Ovary (tissue), 9 donors: ENCODE measurements around the gene ITGA6. TPM values are rescaled to one million over a fixed set of nuclear protein-coding genes. Genes with fewer than 3 reads are reported as not detected.

Experiments used
- DNase-seq, 5 donors: peaks; one replicate each; pipeline ENCODE4 v3.0.0-alpha.2; 2019 to 2020
- H3K27ac ChIP-seq, 2 donors: fragments of 200-600 bp; one replicate each; pipeline versions ENCODE4 v1.5.1 to v1.8.0; 2019 to 2022
- H3K27me3 ChIP-seq: fragments of 200-600 bp; one replicate; pipeline ENCODE4 v1.8.0; 2022
- H3K36me3 ChIP-seq: fragments of 200-600 bp; sonication (generic); one replicate; pipeline ENCODE4 v1.5.1; 2019
- H3K4me1 ChIP-seq: one replicate; pipeline ENCODE4 v1.8.1; 2013; ENCODE audit warnings: mild to moderate bottlenecking, moderate library complexity; ENCODE audit not compliant: insufficient read depth
- H3K4me3 ChIP-seq: fragments of 200-600 bp; sonication (generic); one replicate; pipeline ENCODE4 v1.5.1; 2017
- H3K9me3 ChIP-seq, 2 donors: fragments of 200-600 bp in 1 of 2; sonication (generic) in 1 of 2; one replicate each; pipeline versions ENCODE4 v1.5.1 to v1.8.1; 2013 to 2019; ENCODE audit warnings: mild to moderate bottlenecking in 1 of 2, moderate library complexity in 1 of 2
- EP300 ChIP-seq: sonication (generic); formaldehyde crosslinking; IDR thresholded peaks from one replicate; pipeline ENCODE4 v1.6.1; 2017; ENCODE audit warnings: antibody characterized with exemption
- POLR2A ChIP-seq: fragments of 450-650 bp; IDR thresholded peaks from one replicate; pipeline ENCODE4 v1.6.1; 2017; ENCODE audit warnings: antibody characterized with exemption, mild to moderate bottlenecking, moderate library complexity
- WGBS, 3 donors: extraction: QIAGEN DNeasy Blood & Tissue Kit in 1 of 3; methylation state at CpG; one replicate each; pipeline versions ENCODE4 v1.1.5 to v1.1.7; 2013 to 2017; 5-methylcytosine and 5-hydroxymethylcytosine counted together
- intact Hi-C, 4 donors: fragments of 100-400 bp; cut with DNase I; formaldehyde crosslinking; loops; one replicate each; pipeline versions ENCODE4 v1.11.0 to v1.15.1; 2022 to 2023
- polyA plus RNA-seq, 2 donors: library from polyadenylated mRNA; stranded (reverse); fragments of 200-250 nt in 1 of 2; fragments of 350-450 nt in 1 of 2; fragmentation: Illumina TruSeq in 1 of 2; extraction: RNeasy Lipid Tissue Mini Kit (QIAGEN cat#74804) in 1 of 2; gene quantifications; one replicate each; pipeline ENCODE4 v1.2.3, GENCODE V29; 2013 to 2014
- total RNA-seq, 7 donors: library from RNA; depleted of rRNA in 2 of 7; stranded (reverse); fragments of >200 nt in 2 of 7; fragmentation: NEBNext Ultra II Directional in 3 of 7; extraction: Animal tissue kit (Norgen Biotek cat#: 25700) in 3 of 7; gene quantifications; one replicate each; pipeline versions ENCODE4 v1.1.0 to v1.2.4, GENCODE V29; 2016 to 2023
- TF ChIP-seq, protein P1 (sequence below), 3 donors: fragments of 450-650 bp in 2 of 3; fragments of 200-600 bp in 1 of 3; IDR thresholded peaks; one replicate each; pipeline versions ENCODE4 v1.5.1 to v1.8.0; 2016 to 2022; ENCODE audit warnings: antibody characterized with exemption in 3 of 3, mild to moderate bottlenecking in 1 of 3
- donor health status: DM: no; HTN: no; CAD: no; lungs with moderate emphysema.
- donor health status: DM: no; HTN: no; CAD: no.
- donor health status: Bipolar disorder and iron deficiency.
- donor health status: DM: yes; HTN: yes; CAD: no.
- donor health status: DM: no; HTN: no; CAD: no.
- donor health status: DM: yes; HTN: yes; CAD: no.

ITGA6 gene
- total and polyA plus RNA-seq, 9 donors = 8.4 to 51.6 (median 19.0) TPM

DNA sequence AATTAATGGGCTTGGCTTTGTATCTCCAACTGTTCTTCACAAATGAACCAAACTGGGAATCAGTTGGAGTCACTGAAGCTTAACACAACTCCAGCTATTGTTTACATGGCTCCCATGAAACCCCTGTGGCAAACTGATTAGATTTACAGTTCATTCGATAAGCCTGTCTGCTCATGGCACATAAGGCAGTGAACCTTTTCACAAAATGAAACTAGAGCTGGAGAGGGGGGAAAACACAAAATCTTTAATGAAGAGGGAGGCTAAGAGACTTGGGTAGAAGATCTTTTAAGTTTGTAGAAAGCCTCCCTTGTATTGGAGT lies 11.6 kb upstream of the ITGA6 start:
- TF ChIP-seq EP300 = no peak
- TF ChIP-seq, protein P1, sequence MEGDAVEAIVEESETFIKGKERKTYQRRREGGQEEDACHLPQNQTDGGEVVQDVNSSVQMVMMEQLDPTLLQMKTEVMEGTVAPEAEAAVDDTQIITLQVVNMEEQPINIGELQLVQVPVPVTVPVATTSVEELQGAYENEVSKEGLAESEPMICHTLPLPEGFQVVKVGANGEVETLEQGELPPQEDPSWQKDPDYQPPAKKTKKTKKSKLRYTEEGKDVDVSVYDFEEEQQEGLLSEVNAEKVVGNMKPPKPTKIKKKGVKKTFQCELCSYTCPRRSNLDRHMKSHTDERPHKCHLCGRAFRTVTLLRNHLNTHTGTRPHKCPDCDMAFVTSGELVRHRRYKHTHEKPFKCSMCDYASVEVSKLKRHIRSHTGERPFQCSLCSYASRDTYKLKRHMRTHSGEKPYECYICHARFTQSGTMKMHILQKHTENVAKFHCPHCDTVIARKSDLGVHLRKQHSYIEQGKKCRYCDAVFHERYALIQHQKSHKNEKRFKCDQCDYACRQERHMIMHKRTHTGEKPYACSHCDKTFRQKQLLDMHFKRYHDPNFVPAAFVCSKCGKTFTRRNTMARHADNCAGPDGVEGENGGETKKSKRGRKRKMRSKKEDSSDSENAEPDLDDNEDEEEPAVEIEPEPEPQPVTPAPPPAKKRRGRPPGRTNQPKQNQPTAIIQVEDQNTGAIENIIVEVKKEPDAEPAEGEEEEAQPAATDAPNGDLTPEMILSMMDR (IDR thresholded peaks at IDR 0.05) = no peak

DNA sequence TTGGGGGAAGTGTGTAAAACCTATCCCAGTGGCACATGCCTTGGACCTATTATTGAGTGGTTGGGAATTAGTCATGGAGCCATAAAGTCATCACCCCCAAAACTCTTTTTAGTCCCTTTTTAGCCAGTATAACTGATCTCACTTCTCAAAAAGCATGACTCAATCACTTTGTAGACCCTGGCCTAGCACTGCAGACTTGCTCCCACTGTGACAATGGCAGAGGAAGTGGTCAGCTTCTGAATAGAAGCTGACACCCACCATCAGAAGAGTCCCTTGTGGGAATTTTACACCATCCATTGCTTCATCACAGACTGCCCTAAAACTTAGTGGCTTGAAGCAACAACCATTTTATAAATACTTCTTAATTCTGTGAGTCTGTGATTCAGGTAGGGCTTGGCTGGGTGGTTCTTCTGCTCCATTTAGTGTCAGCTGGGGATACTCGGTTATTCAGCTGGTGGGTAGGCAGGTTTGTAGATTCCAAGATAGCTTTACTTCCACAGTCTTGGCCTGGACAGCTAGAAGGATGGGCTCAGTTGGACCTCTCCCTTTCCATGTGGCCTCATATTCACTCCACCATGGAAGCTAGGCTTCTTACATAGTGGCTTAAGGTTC lies 10.8 kb upstream of the ITGA6 start:
- no peaks in the 10 kb centered on the region for H3K36me3 ChIP-seq
- H3K27me3 ChIP-seq = no peaks in the 10 kb centered on the region
- 92 to 100% (median 100%) methylated on average over 1 of the region's 1 CpG for WGBS, 3 donors
- H3K4me3 ChIP-seq = no peak overlapping the region
- DNase-seq = no peak
- H3K4me1 ChIP-seq = no peaks in the 10 kb centered on the region
- H3K27ac ChIP-seq = no peak overlapping the region
- TF ChIP-seq POLR2A = no peak
- no peaks in the 10 kb centered on the region for H3K9me3 ChIP-seq
- intact Hi-C loops = no loop called here

More for the DNA sequence above, 11.6 kb upstream of the ITGA6 start:
- intact Hi-C loops = no loop called here
- DNase-seq = no peak
- Histone ChIP-seq H3K27ac (no peak overlapping the region), H3K27me3 (no peaks in the 10 kb centered on the region), H3K9me3 (no peaks in the 10 kb centered on the region), H3K4me3 (no peak overlapping the region), H3K4me1 (no peaks in the 10 kb centered on the region), H3K36me3 (no peaks in the 10 kb centered on the region)
- WGBS, 3 donors = 86 to 92% (median 89%) methylated on average over 1 of the region's 1 CpG

DNA sequence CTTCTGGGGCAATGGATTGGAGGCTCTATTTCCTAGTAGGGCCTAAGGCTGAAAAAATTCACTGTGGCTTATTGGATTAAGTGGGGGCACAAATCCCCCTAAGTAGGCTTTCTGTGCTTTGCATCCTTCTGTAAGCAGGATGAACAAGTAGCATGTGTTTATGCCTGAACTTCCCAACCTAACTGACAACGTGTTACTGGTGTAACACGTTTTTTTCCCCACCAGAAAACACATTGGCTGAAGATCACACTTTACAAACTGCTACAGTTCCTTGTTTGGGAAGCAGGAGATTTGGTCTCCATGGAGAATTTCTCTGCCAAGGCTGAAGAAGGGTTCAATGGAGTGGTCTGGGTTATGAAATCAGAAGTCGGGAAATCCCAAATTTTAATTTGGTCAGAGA lies 7.2 kb upstream of the ITGA6 start:
- no peaks in the 10 kb centered on the region for H3K36me3 ChIP-seq
- intact Hi-C loops = no loop called here
- H3K4me3 ChIP-seq = no peak overlapping the region
- WGBS, 3 donors = 21 to 39% (median 29%) methylated on average over 3 of the region's 3 CpGs
- H3K27ac ChIP-seq = no peak overlapping the region
- no peak for TF ChIP-seq EP300
- no peaks in the 10 kb centered on the region for H3K27me3 ChIP-seq
- no peak for DNase-seq
- no peaks in the 10 kb centered on the region for H3K9me3 ChIP-seq
- no peaks in the 10 kb centered on the region for H3K4me1 ChIP-seq

DNA sequence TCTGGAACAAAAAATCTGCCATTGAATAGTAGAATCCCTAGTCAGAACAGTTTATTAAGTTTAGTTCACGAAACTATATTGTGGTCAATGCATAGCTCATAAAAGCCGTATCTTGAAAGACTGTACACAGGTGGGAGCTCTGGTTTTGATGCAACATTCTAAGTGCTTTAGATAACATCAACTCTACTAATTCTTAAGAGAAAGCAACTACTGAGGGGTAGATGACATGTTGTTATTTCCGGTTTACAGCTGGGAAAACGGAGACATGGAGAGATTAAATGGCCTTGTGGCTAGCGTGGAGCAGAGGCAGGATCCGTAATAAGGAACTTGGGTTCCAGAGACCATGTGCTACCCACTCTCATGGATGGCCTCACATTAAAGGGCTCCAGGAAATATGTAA lies 4.2 kb upstream of the ITGA6 start:
- H3K27me3 ChIP-seq = no peaks in the 10 kb centered on the region
- TF ChIP-seq EP300 (no peak), POLR2A (no peak)
- TF ChIP-seq, protein P1 (IDR thresholded peaks at IDR 0.05) = no peak
- no peaks in the 10 kb centered on the region for H3K36me3 ChIP-seq

DNA sequence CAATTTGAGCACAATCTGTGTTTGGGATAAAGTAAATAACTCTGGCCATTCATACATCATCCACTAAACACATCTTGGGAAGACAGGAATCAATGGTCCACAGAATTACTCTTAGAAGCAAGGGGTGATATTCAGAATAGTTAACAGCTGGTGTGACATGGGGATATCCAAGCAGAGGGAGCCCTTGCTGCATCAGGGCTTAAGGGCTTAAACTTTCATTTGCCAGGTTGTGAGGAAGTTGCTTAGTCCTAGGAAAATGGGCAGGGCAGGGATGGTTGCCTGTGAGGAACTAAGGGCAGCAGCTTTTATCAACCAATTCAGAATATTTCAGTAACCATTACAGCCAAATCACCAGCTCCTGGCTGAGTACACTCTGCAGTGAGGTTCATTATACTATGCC lies 2.0 kb upstream of the ITGA6 start:
- Histone ChIP-seq H3K36me3 (no peaks in the 10 kb centered on the region), H3K27me3 (no peaks in the 10 kb centered on the region), H3K27ac (no peak overlapping the region), H3K4me3 (no peak overlapping the region), H3K4me1 (peaks cover 4% of the 10 kb centered on the region), H3K9me3 (no peaks in the 10 kb centered on the region)
- TF ChIP-seq, protein P1 (IDR thresholded peaks at IDR 0.05) = no peak
- TF ChIP-seq EP300 (no peak), POLR2A (no peak)
- DNase-seq = no peak
- intact Hi-C loops = no loop called here

More for the DNA sequence above, 4.2 kb upstream of the ITGA6 start:
- DNase-seq = no peak
- peaks cover 4% of the 10 kb centered on the region for H3K4me1 ChIP-seq
- no peaks in the 10 kb centered on the region for H3K9me3 ChIP-seq
- WGBS, 3 donors = 94 to 96% (median 94%) methylated on average over 6 of the region's 6 CpGs
- intact Hi-C loops = no loop called here
- H3K27ac ChIP-seq = no peak overlapping the region
- no peak overlapping the region for H3K4me3 ChIP-seq
